ENCODE measurements around the gene CHRM2.

GRCh38 chr7:136847858-136848257 lies 20.6 kb upstream of the CHRM2 start:
- no peak for TF ChIP-seq CTCF (IDR thresholded peaks at IDR 0.05 in 8 of 11, conservative IDR thresholded peaks at IDR 0.05 in 3 of 11)
- no peak for TF ChIP-seq POLR2A (IDR thresholded peaks at IDR 0.05)
- no peak for TF ChIP-seq POLR2AphosphoS5 (IDR thresholded peaks at IDR 0.05)

All from spleen (tissue), 7 donors.